Endothelial cell (in vitro differentiated cells): ENCODE data around the gene NDUFS1. TPM values are rescaled to one million over a fixed set of nuclear protein-coding genes. Genes with fewer than 3 reads are reported as not detected.
"Not testable (repeated sequence)": the region's sequence is repeated elsewhere in the genome, so short reads cannot be mapped to it uniquely, and the experiment has no call there.

Experiments
- DNase-seq: peaks from one replicate; pipeline ENCODE4 v3.0.0; 2021; ENCODE audit warnings: low spot score
- H3K27ac Mint-ChIP-seq: one replicate; pipeline ENCODE4 v1.8.0; 2021; ENCODE audit warnings: mixed read lengths, inconsistent platforms; ENCODE audit not compliant: unreplicated experiment
- H3K27me3 Mint-ChIP-seq: one replicate; pipeline ENCODE4 v1.8.0; 2021; ENCODE audit warnings: mild to moderate bottlenecking, moderate library complexity, mixed read lengths, inconsistent platforms; ENCODE audit not compliant: unreplicated experiment
- H3K36me3 Mint-ChIP-seq: one replicate; pipeline ENCODE4 v1.8.0; 2021; ENCODE audit warnings: mild to moderate bottlenecking, low read depth, mixed read lengths, inconsistent platforms; ENCODE audit not compliant: unreplicated experiment
- H3K4me1 Mint-ChIP-seq: one replicate; pipeline ENCODE4 v1.8.0; 2021; ENCODE audit warnings: mild to moderate bottlenecking, mixed read lengths, inconsistent platforms; ENCODE audit not compliant: unreplicated experiment
- H3K4me3 Mint-ChIP-seq: one replicate; pipeline ENCODE4 v1.8.0; 2021; ENCODE audit warnings: mild to moderate bottlenecking, mixed read lengths, inconsistent platforms; ENCODE audit not compliant: unreplicated experiment
- H3K9me3 Mint-ChIP-seq: one replicate; pipeline ENCODE4 v1.8.0; 2021; ENCODE audit warnings: mixed read lengths, inconsistent platforms; ENCODE audit not compliant: unreplicated experiment
- CTCF ChIP-seq: fragments of 200-600 bp; sonication (generic); IDR thresholded peaks from one replicate; pipeline ENCODE4 v1.5.0; 2021; ENCODE audit warnings: antibody characterized with exemption; ENCODE audit not compliant: unreplicated experiment
- total RNA-seq: library from RNA; stranded (reverse); fragmentation: NEBNext Ultra II Directional; extraction: Animal tissue kit (Norgen Biotek cat#: 25700); gene quantifications from one replicate; pipeline ENCODE4 v1.2.1, GENCODE V29; 2021; ENCODE audit not compliant: unreplicated experiment

NDUFS1 gene
- total RNA-seq, 1 donor from 2014 or later = 67.9 TPM

GRCh38 chr2:206080927-206081326 is 78.3 kb downstream of the NDUFS1 start:
- Mint-ChIP-seq H3K4me1 (peaks cover 22% of the 10 kb centered on the region), H3K27ac (no peak overlapping the region), H3K9me3 (no peaks in the 10 kb centered on the region), H3K27me3 (peaks cover 6% of the 10 kb centered on the region), H3K36me3 (no peaks in the 10 kb centered on the region), H3K4me3 (no peak overlapping the region)
- no peak for TF ChIP-seq CTCF
- no peak for DNase-seq

- no peak for DNase-seq
- no peak for TF ChIP-seq CTCF
- Mint-ChIP-seq H3K36me3 (peaks cover 3% of the 10 kb centered on the region), H3K9me3 (no peaks in the 10 kb centered on the region), H3K27me3 (peaks cover 4% of the 10 kb centered on the region), H3K4me3 (peak overlapping the region; percentile 17), H3K4me1 (peaks cover 22% of the 10 kb centered on the region), H3K27ac (peak overlapping the region; percentile 14)
Measured at GRCh38 chr2:206079699-206080465, 79.4 kb downstream of the NDUFS1 start.

- H3K27me3 Mint-ChIP-seq, H3K4me1 Mint-ChIP-seq, H3K9me3 Mint-ChIP-seq, H3K4me3 Mint-ChIP-seq, DNase-seq, H3K36me3 Mint-ChIP-seq, H3K27ac Mint-ChIP-seq: not testable (repeated sequence)
Measured at GRCh38 chr2:206077879-206078278, 81.4 kb downstream of the NDUFS1 start.

- no peak for TF ChIP-seq CTCF
- Mint-ChIP-seq H3K27ac (no peak overlapping the region), H3K4me1 (peaks cover 9% of the 10 kb centered on the region), H3K27me3 (peaks cover 2% of the 10 kb centered on the region), H3K9me3 (no peaks in the 10 kb centered on the region), H3K36me3 (peaks cover 3% of the 10 kb centered on the region), H3K4me3 (no peak overlapping the region)
- no peak for DNase-seq
Measured at GRCh38 chr2:206075113-206075512, 84.1 kb downstream of the NDUFS1 start.

GRCh38 chr2:206071807-206072206 is 87.4 kb downstream of the NDUFS1 start:
- Mint-ChIP-seq H3K27me3 (no peaks in the 10 kb centered on the region), H3K4me1 (no peaks in the 10 kb centered on the region), H3K27ac (no peak overlapping the region), H3K36me3 (peaks cover 3% of the 10 kb centered on the region), H3K9me3 (no peaks in the 10 kb centered on the region), H3K4me3 (no peak overlapping the region)
- DNase-seq = no peak
- no peak for TF ChIP-seq CTCF
